Stimulated activated CD8-positive, alpha-beta memory T cell treated with anti-CD3 and anti-CD28 coated beads, Interleukin-7, amount 100 ng/mL, for 48 hours (primary cell): ENCODE results near the gene DLX2.

Experiments
- DNase-seq, 2 donors: peaks; one replicate each; pipeline ENCODE4 v3.0.0-alpha.2; 2020; ENCODE audit warnings: low read depth in 1 of 2; ENCODE audit errors: extremely low read depth in 1 of 2

DLX2 gene

DNA sequence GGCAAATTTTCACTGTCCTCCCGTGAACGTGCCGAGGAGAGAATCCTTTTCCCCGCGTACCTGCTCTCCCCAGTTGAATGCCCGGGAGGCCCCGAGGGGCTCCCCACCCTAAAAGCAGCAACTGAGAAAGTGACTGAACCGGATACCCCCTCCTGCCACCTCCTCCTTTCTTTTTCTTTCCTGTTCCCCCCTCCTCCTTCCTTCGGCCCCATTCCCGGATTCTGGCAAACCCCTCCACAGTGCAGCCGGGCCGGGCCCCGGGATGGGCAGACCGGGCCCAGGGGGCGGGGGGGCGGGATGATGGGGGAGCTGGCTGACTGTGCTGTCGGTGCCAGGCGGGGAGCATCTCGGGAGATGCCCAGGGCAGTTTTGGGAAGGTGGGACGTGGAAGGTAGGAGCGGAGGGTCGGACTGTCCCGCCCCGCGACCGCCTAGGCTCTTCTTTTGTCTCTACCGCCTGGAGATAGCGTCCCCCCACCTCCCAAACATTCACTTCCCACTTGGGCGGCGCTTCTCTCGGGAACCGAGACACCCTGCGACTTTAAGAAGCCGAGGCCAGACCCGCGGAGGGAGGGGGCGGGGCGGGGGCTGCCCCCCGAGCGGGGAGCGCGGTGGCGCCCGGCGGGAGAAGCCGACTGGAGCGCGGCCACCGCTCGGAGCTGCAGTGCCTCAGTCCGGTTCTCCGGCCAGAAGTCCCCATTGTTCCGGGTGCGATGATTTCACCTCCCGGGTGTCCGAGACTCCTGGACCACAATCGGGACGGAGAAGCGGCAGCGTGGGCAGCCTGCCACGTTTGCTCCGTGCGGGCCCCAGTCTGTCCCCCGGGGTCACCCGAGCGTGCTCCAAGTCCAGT lies 8.2 kb downstream of the DLX2 start:
- no peak for DNase-seq

DNA sequence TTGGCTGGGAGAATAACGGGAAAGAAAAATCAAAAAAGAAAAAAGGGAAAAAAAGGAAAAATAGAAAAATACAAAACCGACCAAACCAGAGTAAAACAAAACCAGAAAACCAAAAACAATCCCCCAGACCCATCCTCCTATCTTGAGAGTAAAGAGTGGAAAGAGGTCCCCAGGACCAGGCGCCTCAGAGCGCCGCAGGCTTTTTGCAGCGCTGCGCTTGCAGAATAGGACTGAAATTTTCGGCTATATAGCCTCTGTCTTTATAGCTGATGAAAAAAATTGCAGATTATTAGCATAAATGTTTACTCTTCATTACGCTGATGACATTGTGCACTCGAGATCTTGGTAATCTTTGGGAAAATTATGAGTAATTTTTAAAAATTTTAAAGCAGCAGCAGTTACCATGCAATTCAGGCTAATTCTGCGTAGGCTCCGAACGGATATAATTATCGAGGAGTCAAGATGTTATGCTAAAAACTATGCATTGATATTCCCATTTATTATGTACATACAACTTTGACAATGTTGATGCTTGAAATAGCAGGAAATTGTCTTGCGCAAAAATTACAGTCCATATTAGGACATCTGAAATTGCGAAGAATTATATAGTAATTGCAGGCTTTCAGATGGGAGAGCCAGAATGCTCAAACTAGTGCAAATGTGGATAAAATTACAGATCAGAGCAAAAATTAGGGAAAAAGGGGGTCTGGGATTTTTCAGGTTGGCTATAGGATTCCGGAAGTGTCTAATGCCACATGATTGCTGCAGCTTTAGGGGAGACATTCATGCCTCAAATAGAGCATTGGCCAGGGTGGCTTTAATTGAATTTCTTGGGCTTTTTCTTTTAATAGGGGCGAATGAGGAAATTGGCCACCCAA lies 9.0 kb downstream of the DLX2 start:
- no peak for DNase-seq

DNA sequence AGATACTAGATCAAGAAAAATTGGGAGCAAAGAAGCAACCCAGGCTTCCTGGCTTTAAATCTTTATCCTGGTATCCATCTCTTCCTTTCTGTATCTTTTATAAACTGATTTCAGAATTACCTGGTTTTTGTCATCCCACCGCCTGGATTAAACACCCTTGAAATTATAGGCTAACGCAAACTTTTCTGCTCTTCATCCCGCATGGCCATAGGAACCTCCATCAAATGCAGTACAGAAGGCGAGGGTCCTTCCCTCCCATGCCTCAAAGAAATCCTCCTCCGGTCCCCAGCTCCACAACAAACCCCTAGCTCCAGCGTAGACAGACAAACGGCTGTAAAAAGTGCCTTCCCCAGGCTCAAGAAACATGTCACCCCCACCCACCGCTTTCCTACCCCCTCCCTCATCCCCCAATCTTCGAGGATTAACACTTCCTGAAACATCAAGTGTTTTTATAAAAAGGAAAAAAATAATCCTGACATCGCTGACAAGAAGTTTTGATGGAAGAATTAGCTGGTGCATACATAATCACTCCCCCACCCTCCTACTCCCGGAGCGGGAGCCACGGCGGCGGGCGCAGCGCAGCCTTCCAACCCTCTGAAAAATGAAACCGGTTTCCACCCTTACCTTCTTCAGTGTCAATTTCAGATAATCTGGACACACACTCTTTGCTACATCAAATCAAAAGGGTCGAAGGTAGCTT lies 9.8 kb downstream of the DLX2 start:
- DNase-seq, result no peak

DNA sequence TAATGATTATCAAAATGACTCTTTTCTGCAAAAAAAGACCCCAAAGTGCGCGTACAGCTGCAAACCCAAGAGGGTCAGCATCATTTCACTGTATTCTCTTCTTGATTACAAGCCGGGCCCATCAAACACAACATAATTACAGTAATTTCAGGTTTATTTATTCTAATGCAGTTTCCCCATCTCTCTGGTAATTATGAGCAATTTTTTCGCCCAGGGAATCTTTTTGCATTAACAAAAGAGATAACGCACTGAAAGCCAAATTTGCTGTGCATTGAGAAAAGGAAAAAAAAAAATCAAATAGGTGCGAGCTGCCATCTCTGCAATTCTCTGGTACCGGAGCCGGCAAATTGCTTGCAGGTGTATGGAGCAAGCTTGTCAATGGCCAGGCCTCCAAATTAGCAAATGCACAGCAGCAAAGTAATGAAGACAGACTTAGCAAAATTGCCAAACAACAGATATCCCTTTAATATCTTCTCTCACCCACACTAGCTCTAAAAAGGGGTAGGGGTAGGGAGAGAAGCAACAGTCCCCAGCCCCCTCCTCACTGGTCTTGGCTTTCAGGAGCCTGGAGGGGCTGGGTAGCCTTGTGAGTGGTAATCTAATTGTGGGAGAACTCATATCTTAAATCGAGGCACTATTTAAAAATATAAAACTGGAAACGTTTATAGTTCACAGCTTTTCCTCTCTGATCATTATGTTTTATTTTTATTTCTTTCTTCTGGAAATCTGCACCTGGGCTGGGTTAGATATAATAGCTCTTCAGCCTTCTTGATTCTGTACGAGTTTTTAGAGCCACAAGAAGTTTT lies 10.7 kb downstream of the DLX2 start:
- no peak for DNase-seq

DNA sequence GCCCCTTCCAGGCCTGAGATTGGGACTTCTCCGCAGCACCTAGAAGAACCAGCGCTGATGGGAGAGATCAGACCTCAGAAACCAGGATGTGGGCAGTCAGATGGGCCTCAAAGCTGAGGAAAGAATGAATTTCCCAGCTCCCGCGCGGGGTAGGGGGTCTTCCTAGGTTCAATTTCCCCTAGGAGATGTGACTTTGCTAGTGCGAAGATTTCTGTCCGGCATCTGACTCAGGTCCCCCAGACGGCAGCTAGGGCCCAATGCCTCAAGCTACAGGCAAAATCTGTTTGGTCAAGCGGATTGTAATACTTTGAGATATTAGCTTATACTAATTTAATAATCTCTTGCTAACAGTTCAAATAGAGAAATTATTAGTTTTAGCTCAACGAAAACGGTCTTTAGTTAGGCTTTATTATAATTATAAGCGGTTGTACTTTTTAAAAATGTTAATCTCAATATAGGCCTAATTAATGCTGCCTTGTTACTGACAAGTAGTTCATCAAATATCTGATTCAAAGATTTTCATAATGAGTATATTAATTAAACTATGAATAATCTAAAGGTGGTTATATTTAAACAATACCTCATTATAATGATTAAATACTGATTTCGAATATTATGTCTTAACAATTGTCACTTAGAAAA lies 11.6 kb downstream of the DLX2 start:
- no peak for DNase-seq

DNA sequence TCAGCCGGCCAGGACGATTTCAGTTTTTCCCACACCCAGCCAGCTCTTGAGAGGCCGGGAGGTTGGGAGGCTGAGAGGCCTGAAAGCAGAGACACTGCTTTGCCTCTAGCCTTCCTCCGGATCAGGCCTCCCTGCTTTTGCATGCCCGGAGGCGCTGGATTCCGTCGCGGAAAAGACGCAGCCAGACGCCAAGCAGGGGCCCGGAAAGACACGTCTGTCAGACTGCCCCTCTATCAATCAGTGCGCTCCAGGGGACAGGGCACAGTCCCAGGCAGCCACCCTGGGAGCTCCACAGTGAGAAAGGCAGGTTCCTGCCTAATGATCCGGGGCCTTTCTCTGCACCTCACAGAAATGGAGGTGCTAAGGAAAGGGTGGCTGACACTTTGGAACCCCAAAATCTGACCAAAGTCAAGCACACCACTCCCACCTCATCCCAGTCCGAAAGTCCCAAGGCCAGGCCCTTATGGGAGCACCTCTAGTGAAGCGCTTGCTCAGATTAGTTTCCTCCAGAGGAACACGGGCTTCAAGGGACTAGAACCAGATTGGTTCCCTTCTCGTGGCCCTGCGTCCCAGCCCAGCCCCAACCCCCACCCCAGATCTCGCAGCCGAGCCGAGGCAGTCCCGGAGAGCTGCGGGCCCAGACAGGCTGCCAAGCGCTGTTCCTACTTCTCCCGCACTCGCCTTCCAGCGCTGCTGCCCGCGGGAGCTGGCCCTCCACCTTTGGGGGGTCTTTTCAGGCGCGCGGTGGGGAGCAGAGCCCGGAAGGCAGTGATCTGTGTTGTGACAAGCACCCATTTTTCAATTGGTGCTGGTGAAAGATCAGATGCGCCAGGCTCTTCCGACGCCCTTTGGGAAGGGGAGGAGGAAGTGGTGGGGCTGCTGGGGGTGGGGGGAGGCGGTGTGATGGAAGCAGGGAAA lies 12.4 kb downstream of the DLX2 start:
- no peak for DNase-seq

DNA sequence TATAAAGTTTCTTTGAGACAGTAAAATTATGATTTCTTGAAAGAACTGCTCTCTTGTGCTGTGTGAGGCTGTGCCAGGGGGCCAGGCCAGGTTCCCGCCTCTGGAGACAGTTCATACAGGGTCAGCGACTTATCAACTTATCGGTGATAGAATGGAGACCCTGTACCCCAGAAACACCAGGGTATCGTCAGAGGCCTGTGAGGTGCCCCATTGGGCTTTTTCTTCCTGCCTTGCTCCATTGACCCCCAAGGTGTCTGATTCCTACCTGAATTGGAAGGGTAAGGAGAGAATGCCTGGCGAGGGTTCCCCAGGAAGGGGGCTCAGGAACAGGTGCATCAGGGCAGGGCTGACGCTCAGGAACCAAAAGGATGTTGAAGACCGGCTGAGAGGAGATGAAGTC lies 13.1 kb downstream of the DLX2 start:
- DNase-seq, result no peak

DNA sequence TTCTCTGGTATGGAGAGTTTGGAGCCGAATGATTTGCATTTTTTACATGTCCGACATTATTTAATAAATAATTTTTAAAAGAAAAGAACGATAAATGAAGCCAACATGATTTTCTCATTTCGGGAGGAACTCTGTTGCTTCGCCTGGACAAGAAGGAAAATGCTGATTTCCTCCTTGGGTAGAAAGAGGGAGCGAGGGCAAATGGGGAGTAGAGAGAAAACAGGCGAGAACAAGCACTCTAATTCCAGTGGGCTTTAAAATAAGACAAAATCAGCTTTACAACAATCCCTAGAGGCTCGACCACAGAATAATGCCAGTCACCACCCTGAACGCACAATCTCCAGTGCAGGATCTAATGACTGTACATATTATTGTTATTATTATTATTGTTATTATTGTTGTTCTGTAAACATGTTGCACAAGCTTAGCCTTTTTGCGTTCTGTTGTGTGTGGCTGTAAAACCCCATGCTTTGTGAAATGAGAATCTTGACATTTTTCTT lies 13.6 kb downstream of the DLX2 start:
- no peak for DNase-seq

DNA sequence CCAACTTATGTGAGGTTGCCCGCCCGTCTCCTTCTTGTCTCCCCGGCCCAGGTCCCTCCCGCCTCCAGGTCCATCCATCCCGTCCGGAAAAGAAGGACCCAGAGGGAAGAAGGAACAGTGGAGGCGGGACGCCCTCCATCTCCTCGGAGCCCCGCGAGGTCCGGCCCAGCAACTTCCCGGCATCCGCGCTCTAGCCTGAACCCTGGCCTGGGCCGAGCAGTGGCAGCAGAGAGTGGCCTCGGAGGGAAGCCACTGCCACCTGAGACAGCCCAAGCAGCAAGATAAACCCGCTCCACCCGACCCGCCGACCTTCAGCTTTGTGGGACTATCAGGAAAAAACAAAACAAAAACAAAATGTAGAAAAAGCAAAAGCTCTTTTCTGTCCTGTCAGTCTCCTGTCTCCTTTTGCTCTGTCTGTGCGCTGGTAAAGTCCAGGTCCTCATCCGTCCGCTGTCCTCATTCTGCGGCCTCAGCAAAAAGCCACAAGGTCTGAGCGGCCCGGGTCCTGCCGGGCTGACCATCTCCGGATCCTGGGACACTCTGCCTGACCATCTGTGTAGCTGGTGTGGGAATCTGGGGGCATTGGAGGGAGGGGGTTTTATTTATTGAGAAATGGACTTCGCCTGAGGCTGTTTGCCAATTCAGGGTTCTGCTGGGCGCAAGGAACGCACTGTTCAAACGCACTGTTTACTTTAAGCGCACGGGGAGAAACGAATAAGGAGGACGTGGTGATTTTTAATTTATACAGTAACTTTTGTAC lies 14.3 kb downstream of the DLX2 start:
- no peak for DNase-seq

DNA sequence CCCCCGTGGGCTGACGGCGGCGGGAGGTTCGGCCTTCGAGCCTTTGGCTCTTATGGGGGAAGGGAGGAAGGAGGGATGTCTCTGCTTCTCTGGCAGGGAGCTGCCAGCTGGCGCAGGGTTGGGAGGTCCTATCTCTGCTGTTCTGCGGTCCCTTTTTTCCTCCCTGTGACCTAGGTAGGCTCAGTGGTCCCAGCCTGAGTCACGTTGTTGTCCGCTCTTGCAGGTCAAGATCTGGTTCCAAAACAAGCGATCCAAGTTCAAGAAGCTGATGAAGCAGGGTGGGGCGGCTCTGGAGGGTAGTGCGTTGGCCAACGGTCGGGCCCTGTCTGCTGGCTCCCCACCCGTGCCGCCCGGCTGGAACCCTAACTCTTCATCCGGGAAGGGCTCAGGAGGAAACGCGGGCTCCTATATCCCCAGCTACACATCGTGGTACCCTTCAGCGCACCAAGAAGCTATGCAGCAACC lies 14.9 kb downstream of the DLX2 start:
- DNase-seq, result no peak

DNA sequence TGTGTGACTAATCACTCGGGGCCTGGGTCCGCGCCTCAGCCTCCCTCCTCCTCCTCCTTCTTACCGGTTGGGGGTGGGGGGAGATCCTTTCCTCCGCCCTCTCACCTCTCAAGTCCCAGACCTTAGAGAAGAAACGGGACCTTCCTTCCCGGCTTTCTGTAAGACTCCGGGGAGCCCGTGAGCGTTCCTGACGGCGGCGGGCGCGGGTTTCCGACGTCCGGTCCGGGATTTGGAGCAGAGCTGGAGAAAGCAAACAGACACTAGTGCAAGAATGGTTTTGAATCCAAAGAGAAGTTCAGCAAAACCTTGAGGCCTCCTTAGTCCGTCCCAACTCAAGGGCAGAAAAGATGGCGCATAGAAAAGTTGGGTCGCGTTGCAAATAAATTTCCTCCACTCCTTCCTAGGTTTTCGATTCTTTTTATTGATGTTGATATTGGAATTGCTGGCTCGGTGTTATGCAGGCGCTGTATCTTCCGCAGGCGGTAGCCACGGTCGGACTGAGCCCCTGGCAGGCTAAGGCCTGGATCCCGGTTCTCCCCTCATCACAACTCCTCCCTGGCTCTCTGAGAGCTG lies 15.4 kb downstream of the DLX2 start:
- DNase-seq, result no peak

DNA sequence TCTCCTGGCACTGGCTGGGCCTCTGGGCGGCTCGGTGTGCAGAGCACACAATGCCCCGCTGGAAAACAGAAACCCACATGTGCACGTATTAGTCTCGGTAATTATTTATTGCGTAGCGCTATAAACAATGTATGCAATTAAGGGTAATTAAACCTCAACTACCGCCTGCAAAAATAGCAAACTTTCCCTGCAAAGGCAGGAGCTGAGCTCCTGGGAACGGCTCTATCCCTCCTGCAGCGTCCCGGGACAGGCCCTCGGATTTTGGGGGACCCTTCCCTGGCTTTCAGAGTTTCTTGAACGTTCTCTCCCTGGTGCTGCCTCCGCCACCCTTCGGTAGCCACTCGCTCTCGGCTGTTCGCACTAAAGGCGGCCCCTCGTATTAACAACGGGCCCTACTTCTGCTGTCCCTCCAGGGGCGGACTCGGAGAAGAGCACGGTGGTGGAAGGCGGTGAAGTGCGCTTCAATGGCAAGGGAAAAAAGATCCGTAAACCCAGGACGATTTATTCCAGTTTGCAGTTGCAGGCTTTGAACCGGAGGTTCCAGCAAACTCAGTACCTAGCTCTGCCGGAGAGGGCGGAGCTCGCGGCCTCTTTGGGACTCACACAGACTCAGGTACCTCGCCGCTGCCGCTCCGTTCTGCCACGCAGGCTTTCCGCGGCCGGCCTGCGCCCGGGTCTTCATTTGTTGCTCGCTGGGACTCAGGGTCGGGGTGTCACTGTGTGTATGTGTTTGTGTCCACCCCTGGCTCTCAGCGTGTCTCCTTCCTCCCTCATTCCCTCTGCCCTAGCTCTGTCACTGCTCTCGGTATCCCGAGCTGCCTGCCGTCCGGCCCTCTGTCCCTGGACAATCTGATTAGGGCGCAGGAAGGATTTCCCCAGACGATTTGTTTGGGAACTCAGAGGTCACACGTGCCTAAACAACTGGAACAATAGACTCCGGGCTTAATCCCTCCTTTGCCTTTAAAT lies 16.2 kb downstream of the DLX2 start:
- DNase-seq, result no peak

DNA sequence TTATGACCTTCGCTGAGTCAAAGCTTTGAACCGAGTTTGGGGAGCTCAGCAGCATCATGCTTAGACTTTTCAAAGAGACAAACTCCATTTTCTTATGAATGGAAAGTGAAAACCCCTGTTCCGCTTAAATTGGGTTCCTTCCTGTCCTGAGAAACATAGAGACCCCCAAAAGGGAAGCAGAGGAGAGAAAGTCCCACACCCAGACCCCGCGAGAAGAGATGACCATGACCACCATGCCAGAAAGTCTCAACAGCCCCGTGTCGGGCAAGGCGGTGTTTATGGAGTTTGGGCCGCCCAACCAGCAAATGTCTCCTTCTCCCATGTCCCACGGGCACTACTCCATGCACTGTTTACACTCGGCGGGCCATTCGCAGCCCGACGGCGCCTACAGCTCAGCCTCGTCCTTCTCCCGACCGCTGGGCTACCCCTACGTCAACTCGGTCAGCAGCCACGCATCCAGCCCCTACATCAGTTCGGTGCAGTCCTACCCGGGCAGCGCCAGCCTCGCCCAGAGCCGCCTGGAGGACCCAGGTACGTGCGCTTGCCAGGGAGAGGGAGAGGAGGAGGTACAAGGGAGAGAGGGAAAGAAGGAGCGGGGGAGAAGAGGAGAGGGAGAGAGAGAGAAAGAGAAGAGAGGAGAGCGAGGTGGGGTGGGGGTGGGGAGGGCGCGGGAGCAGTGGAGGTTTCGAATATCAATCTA lies 17.1 kb downstream of the DLX2 start, which contains the start of gene DLX1:
Gene DLX1, plus strand, starts transcription at position 48 of the 700 bp plus-strand sequence. Its CDS starts 171 bp downstream, at position 219.
- no peak for DNase-seq

DNA sequence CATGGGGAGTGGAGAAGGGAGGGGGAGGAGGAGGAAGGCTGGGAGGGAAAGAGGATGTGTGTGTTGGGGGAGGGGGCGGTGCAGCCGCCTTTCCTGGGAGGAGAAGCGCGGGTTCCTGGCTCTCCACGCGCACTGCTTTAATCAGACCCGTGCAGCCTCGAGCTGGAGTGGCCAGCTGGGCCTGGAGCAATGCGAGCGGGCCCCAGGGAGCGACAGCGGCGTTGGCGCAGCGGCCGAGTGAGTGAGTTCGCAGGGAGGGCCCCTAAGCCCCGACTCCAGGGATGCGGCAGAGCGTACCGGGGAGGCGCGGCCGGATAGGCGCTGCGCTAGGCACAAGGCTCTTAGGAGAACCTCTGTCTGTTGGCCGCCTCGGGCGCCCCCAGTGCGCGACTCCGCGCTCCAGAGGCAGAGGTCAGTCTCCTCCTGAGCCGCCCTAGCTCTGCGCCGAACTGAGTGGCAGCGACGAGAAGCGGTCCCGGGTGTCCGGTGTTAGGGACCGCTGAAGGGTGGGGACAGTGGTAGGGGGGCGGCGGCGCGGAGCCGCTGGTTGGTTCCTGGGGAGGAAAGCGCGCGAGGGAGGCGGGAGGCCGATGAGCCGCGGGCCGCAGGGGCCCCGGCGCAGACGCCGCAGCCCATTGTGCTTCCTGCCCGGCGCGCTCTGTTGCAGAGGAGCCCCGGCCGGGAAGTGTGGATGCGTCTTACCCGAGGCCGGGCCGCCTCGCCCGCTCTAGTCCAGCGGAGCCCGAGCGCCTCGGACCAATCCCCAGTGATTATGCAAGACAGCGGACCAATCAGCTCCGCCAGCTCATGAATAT lies 17.8 kb downstream of the DLX2 start:
- peak in 1 of 2 donors; percentile 56 for DNase-seq

DNA sequence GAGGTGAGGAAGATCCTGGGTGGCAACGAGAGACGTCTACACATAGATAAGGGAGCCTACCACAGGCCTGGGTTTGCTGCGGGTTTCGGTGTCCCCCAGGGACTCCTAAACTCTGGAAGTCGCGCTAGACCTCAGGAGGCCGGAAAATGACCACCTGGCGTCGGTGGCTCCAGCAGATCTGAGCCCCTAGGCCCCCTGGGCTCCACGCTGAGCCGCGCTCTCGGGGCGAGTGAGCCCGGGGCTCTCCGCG lies 18.4 kb downstream of the DLX2 start:
- no peak for DNase-seq
